ENCODE data around the gene MRGPRF. TPM values are rescaled to one million over a fixed set of nuclear protein-coding genes. Genes with fewer than 3 reads are reported as not detected.

MRGPRF gene
- total and polyA plus RNA-seq, 2 of the 8 experiments (the other 6 are each of a cell fraction or from before 2014, with no cell fraction given) = 7.5 to 11.0 TPM

- Histone ChIP-seq H2AFZ (ENCODE audit: low read length) (peak within 1 kb of the TSS; percentile 95), H4K20me1 (replicated peaks in 1 of 2; ENCODE audit: control insufficient read depth in 1 of 2, insufficient read depth in 2 of 2, low read length in 2 of 2) (peaks cover 6 to 11% of the 10 kb centered on the region in 2 experiments), H2BK20ac (ENCODE audit: low read length) (no peak within 1 kb of the TSS; the same call in 1 of the 2 replicates), H2BK120ac (replicated peaks; ENCODE audit: low read depth, low read length) (no peak within 1 kb of the TSS), H3K23ac (ENCODE audit: insufficient read length) (no peak within 1 kb of the TSS), H3K9ac (replicated peaks in 1 of 4; ENCODE audit: extremely low read depth in 1 of 4, low read depth in 3 of 4, low read length in 3 of 4) (peak within 1 kb of the TSS; percentile 24 to 85 (median 71); a peak in 6 of 7 replicates), H2BK15ac (ENCODE audit: low read length) (no peak within 1 kb of the TSS; the same call in 1 of the 2 replicates), H3K79me1 (ENCODE audit: low read depth, low read length) (peaks cover 10% of the 10 kb centered on the region), H4K91ac (replicated peaks; ENCODE audit: insufficient read length, low read length) (peak within 1 kb of the TSS; percentile 61), H3K56ac (replicated peaks; ENCODE audit: insufficient read length, low read depth, low read length) (no peak within 1 kb of the TSS), H3K4me3 (ENCODE audit: extremely low read depth in 1 of 4, insufficient read depth in 2 of 4, low read depth in 3 of 4, low read length in 4 of 4) (peak within 1 kb of the TSS; percentile 67 to 89 (median 77)), H3K14ac (ENCODE audit: insufficient read length) (no peak within 1 kb of the TSS), H4K5ac (ENCODE audit: insufficient read length, low read depth, low read length) (peak within 1 kb of the TSS; percentile 30), H3K36me3 (ENCODE audit: control insufficient read depth in 2 of 4, insufficient read depth in 4 of 4, low read length in 3 of 4) (peaks cover 0 to under 1% (median 0%) of the 10 kb centered on the region in 4 experiments; a peak in 1 of 8 replicates), H3K4me1 (replicated peaks in 1 of 4; ENCODE audit: control insufficient read depth in 3 of 4, insufficient read depth in 4 of 4, low read length in 3 of 4) (peaks cover 0 to 15% (median 3%) of the 10 kb centered on the region in 4 experiments; a peak in 4 of 7 replicates), H2AK5ac (ENCODE audit: low read depth, low read length) (0 out of 2 replicates have a peak within 1 kb of the TSS, but pooled peaks have one; percentile 8), H3K9me3 (ENCODE audit: insufficient read depth in 2 of 2, low read depth in 1 of 2, low read length in 1 of 2) (no peaks in the 10 kb centered on the region), H2BK5ac (ENCODE audit: low read depth, low read length) (peak within 1 kb of the TSS; percentile 26; the same call in 1 of the 2 replicates), H3K4me2 (ENCODE audit: insufficient read depth in 1 of 2, low read depth in 2 of 2, low read length in 2 of 2) (peak within 1 kb of the TSS; percentile 76 to 79), H3K27me3 (replicated peaks in 1 of 4; ENCODE audit: control insufficient read depth in 3 of 4, extremely low read depth in 1 of 4, insufficient read depth in 3 of 4, low read length in 3 of 4) (no peaks in the 10 kb centered on the region), H3K18ac (ENCODE audit: extremely low read depth, low read length) (no peak within 1 kb of the TSS; the same call in 1 of the 2 replicates), H3K27ac (ENCODE audit: low read depth, low read length) (peak within 1 kb of the TSS; percentile 41; the same call in 1 of the 2 replicates), H4K8ac (ENCODE audit: extremely low read depth, insufficient read depth, low read length) (peak within 1 kb of the TSS; percentile 86), H3K23me2 (ENCODE audit: low read depth, low read length) (no peaks in the 10 kb centered on the region; the same call in 1 of the 2 replicates), H2BK12ac (ENCODE audit: low read depth, low read length) (peak within 1 kb of the TSS; percentile 64), H3K79me2 (ENCODE audit: control insufficient read depth in 1 of 2, insufficient read depth in 2 of 2, low read length in 2 of 2) (peaks cover 7 to 40% of the 10 kb centered on the region in 2 experiments; a peak in 3 of 4 replicates), H3K4ac (replicated peaks; ENCODE audit: insufficient read length, low read depth, low read length) (no peak within 1 kb of the TSS)
- WGBS, 2 experiments (ENCODE audit: extremely low coverage in 1 of 2, insufficient coverage in 1 of 2, insufficient read length in 1 of 2, insufficient replicate concordance in 2 of 2, low coverage in 1 of 2, low lambda C conversion rate in 2 of 2, missing lambda C conversion rate in 1 of 2) = 1% methylated on average over 32 of the region's 76 CpGs; no CpG with 5 or more reads in 1 of the 2 experiments
- DNase-seq (ENCODE audit: low read depth in 1 of 2, low spot score in 2 of 2) = peak; percentile 93 to 98
- ChIA-PET CTCF (ENCODE audit: partially characterized antibody) (interaction anchor here (0.9 to 1.0 kb wide), 3 partner anchors 16 to 1579 kb away, joined by 3 read pairs; no protein-coding TSS in a partner anchor), POLR2A (ENCODE audit: partially characterized antibody) (interaction anchor here (0.7 to 2.2 kb wide), 9 partner anchors 9 to 48 kb away, joined by 3 to 6 read pairs (median 3); partner anchors contain the start of gene MRGPRF)
- FAIRE-seq = peak; percentile 7
- TF ChIP-seq ZNF274 (IDR thresholded peaks at IDR 0.05; ENCODE audit: borderline replicate concordance, extremely low read depth, low read length) = no peak
- TF ChIP-seq CTBP2 (IDR thresholded peaks at IDR 0.05; ENCODE audit: borderline replicate concordance, insufficient read depth, insufficient read length, low read length) = no peak
- TF ChIP-seq CBX5 (IDR thresholded peaks at IDR 0.05; ENCODE audit: low read depth, low read length) = no peak
Measured at GRCh38 chr11:69048694-69049489, 35.8 kb upstream of the MRGPRF start, which contains the start of gene TPCN2. Gene TPCN2 (plus strand): TSS chr11:69048932. CDS start chr11:69048998, 66 bp downstream.

Data from H1 (cell line).